HG03565 (cell line): ENCODE measurements around the gene SH3BP4.
"Not testable (repeated sequence)": the region's sequence is repeated elsewhere in the genome, so short reads cannot be mapped to it uniquely, and the experiment has no call there.

Source experiments
- ATAC-seq: cut with Tn5 transposase; IDR thresholded peaks from one replicate; pipeline ENCODE4 v1.9.1; 2021; ENCODE audit warnings: mild to moderate bottlenecking, moderate library complexity; ENCODE audit not compliant: unreplicated experiment

The SH3BP4 gene

GRCh38 chr2:235009081-235009480 lies 57.3 kb downstream of the SH3BP4 start:
- ATAC-seq: no peak

GRCh38 chr2:235010117-235010714 lies 58.4 kb downstream of the SH3BP4 start:
- ATAC-seq: no peak

GRCh38 chr2:235011607-235011928 lies 59.8 kb downstream of the SH3BP4 start:
- no peak for ATAC-seq

GRCh38 chr2:235011929-235012631 lies 60.3 kb downstream of the SH3BP4 start:
- ATAC-seq: no peak

GRCh38 chr2:235017441-235017840 lies 65.6 kb downstream of the SH3BP4 start:
- ATAC-seq: no peak

GRCh38 chr2:235018838-235019237 lies 67.0 kb downstream of the SH3BP4 start:
- ATAC-seq: no peak

- not testable (repeated sequence) for ATAC-seq
These were observed 68.3 kb downstream of the SH3BP4 start for GRCh38 chr2:235020141-235020540.

- no peak for ATAC-seq
These were observed 69.9 kb downstream of the SH3BP4 start for GRCh38 chr2:235021752-235022151.

- no peak for ATAC-seq
These were observed 72.5 kb downstream of the SH3BP4 start for GRCh38 chr2:235024191-235024860.

GRCh38 chr2:235024931-235025773 lies 73.3 kb downstream of the SH3BP4 start:
- ATAC-seq: no peak

GRCh38 chr2:235025800-235026536 lies 74.2 kb downstream of the SH3BP4 start:
- ATAC-seq: no peak

GRCh38 chr2:235026649-235027557 lies 75.1 kb downstream of the SH3BP4 start:
- ATAC-seq: no peak

GRCh38 chr2:235027558-235028214 lies 75.9 kb downstream of the SH3BP4 start:
- no peak for ATAC-seq

GRCh38 chr2:235028646-235029045 lies 76.8 kb downstream of the SH3BP4 start:
- no peak for ATAC-seq

- ATAC-seq: no peak
These were observed 77.2 kb downstream of the SH3BP4 start for GRCh38 chr2:235029054-235029453.

GRCh38 chr2:235030126-235030525 lies 78.3 kb downstream of the SH3BP4 start:
- no peak for ATAC-seq

- no peak for ATAC-seq
These were observed 79.1 kb downstream of the SH3BP4 start for GRCh38 chr2:235030936-235031335.

GRCh38 chr2:235031686-235032373 lies 80.0 kb downstream of the SH3BP4 start:
- ATAC-seq: no peak

- no peak for ATAC-seq
These were observed 80.6 kb downstream of the SH3BP4 start for GRCh38 chr2:235032466-235032865.
